Prostate gland (tissue), 2 donors: ENCODE results near the gene RAI14.

ENCODE experiments used
- POLR2A ChIP-seq: fragments of 450-650 bp; IDR thresholded peaks from one replicate; pipeline ENCODE4 v1.6.1; 2016; ENCODE audit warnings: antibody characterized with exemption, mild to moderate bottlenecking
- POLR2AphosphoS5 ChIP-seq: sonication (generic); formaldehyde crosslinking; IDR thresholded peaks from one replicate; pipeline ENCODE4 v1.6.1; 2017; ENCODE audit warnings: antibody characterized with exemption
- TF ChIP-seq, protein P1 (sequence below), 4 experiments: fragments of 200-600 bp in 2 of 4; fragments of 450-650 bp in 2 of 4; sonication (generic) in 2 of 4; IDR thresholded peaks; 1 replicate in 3 of 4; 2 replicates in 1 of 4; pipeline ENCODE4 v1.5.1; 2016 to 2019; ENCODE audit warnings: antibody characterized with exemption in 4 of 4, mild to moderate bottlenecking in 2 of 4, moderate library complexity in 2 of 4

DNA sequence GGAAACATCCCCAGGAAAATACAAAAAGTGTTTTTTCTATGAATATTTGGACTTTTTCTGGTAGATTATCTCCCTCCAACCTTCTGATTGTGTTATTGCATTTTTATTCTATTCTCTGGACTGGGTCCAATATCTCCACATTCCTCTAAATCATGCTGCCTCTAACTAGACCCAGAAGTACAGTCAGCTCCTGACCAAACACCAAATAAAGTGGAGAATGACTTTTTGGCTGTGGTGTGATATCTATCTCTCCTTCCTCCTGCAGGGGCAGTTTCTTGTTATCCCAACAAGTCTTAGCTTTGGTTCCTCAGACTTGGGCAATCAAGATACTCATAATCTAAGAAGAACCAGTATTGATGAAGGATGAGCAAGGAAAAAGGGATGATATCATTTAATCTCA lies 3.2 kb upstream of the RAI14 start:
- TF ChIP-seq, protein P1, sequence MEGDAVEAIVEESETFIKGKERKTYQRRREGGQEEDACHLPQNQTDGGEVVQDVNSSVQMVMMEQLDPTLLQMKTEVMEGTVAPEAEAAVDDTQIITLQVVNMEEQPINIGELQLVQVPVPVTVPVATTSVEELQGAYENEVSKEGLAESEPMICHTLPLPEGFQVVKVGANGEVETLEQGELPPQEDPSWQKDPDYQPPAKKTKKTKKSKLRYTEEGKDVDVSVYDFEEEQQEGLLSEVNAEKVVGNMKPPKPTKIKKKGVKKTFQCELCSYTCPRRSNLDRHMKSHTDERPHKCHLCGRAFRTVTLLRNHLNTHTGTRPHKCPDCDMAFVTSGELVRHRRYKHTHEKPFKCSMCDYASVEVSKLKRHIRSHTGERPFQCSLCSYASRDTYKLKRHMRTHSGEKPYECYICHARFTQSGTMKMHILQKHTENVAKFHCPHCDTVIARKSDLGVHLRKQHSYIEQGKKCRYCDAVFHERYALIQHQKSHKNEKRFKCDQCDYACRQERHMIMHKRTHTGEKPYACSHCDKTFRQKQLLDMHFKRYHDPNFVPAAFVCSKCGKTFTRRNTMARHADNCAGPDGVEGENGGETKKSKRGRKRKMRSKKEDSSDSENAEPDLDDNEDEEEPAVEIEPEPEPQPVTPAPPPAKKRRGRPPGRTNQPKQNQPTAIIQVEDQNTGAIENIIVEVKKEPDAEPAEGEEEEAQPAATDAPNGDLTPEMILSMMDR (IDR thresholded peaks at IDR 0.05) = no peak
- no peak for TF ChIP-seq POLR2A
- no peak for TF ChIP-seq POLR2AphosphoS5
